ENCODE results near the gene PIP5K1A. TPM values are rescaled to one million over a fixed set of nuclear protein-coding genes. Genes with fewer than 3 reads are reported as not detected.

PIP5K1A gene
- total and polyA plus RNA-seq, 9 of the 15 experiments (the other 6 are each of a cell fraction or from before 2014, with no cell fraction given) = 1.9 to 42.4 (median 18.8) TPM

DNA sequence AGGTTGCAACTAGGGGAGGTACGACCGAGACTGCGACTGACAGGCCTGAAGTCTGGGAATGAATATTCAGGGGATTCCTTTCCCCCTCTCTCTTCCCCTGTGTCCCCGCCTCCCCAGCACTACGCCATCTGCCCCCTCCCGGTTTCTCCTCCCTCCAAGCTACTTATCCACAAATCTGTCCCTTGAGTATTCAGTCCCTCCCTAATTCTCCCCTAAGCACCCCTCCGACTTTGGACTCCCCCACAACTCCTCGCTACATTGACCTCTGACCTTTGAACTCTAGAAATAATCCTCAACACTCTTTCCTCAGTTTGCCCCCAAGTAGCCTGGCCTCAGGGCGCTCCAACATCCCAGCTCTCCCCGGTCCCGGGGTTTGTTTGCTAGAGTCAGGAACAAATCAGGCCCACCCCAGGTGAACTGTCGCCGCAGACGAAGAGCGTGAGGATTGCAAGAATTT is 33.0 kb upstream of the PIP5K1A start (continued):
- TF ChIP-seq ATF1 (CRISPR knock-in tag; IDR thresholded peaks at IDR 0.05) = no peak
- no peak for TF ChIP-seq ATF1 (tag; IDR thresholded peaks at IDR 0.05)
- no peak for TF ChIP-seq RBM25 (IDR thresholded peaks at IDR 0.05; ENCODE audit: low read depth, low read length, severe bottlenecking)
- TF ChIP-seq, protein P1, sequence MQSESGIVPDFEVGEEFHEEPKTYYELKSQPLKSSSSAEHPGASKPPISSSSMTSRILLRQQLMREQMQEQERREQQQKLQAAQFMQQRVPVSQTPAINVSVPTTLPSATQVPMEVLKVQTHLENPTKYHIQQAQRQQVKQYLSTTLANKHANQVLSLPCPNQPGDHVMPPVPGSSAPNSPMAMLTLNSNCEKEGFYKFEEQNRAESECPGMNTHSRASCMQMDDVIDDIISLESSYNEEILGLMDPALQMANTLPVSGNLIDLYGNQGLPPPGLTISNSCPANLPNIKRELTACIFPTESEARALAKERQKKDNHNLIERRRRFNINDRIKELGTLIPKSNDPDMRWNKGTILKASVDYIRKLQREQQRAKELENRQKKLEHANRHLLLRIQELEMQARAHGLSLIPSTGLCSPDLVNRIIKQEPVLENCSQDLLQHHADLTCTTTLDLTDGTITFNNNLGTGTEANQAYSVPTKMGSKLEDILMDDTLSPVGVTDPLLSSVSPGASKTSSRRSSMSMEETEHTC (IDR thresholded peaks at IDR 0.05) = no peak
- no peak for TF ChIP-seq COPS2 (conservative IDR thresholded peaks at IDR 0.05)
- no peak; the same call in 1 of the 2 replicates for TF ChIP-seq ZNF592 (IDR thresholded peaks at IDR 0.05)
- 0 out of 2 replicates have a peak, but pooled peaks have one; percentile 18 for TF ChIP-seq CUX1 (CRISPR knock-in tag; IDR thresholded peaks at IDR 0.05)
- TF ChIP-seq VEZF1 (CRISPR knock-in tag; IDR thresholded peaks at IDR 0.05) = peak; percentile 56; the same call in 1 of the 2 replicates
- no peak for TF ChIP-seq MTF1 (CRISPR knock-in tag; IDR thresholded peaks at IDR 0.05; ENCODE audit: borderline replicate concordance)
- TF ChIP-seq SMARCA4 (IDR thresholded peaks at IDR 0.05) = 0 out of 2 replicates have a peak, but pooled peaks have one; percentile 15

Data from K562 (cell line).